ENCODE results near the gene PLEKHB1. TPM values are rescaled to one million over a fixed set of nuclear protein-coding genes. Genes with fewer than 3 reads are reported as not detected.

PLEKHB1 gene
- total RNA-seq, 1 experiment from 2014 or later: 6.6 TPM

GRCh38 chr11:73633999-73634398, 12.4 kb upstream of the PLEKHB1 start:
- DNase-seq (ENCODE audit: low read depth, low spot score) (no peak), ATAC-seq (no peak)
- ChIA-PET POLR2A (no interaction called here), CTCF (interaction anchor here (0.6 to 1.1 kb wide), 2 partner anchors 12 to 27 kb away, joined by 3 to 4 read pairs; no protein-coding TSS in a partner anchor)
- no peak overlapping the region for H3K4me3 ChIP-seq (ENCODE audit: low read depth in 2 of 2, low read length in 2 of 2)
- no peak overlapping the region for H3K27ac ChIP-seq (ENCODE audit: low read length)
- H3K9me3 ChIP-seq (ENCODE audit: control insufficient read depth, insufficient read depth, low read depth, low read length): no peaks in the 10 kb centered on the region; the same call in 1 of the 2 replicates
- no peaks in the 10 kb centered on the region for H3K27me3 ChIP-seq (ENCODE audit: control insufficient read depth, insufficient read depth, low read length)
- BruUV-seq (replicated peaks): no TSS peak
- intact Hi-C loops (cut with micrococcal nuclease; ENCODE audit: unreplicated experiment) (no loop called here), in situ Hi-C loops (cut with HindIII; ENCODE audit: low pct_unique_long_range_greater_than_20kb, low sequenced_read_pairs) (no loop called here)
- no peaks in the 10 kb centered on the region for H3K36me3 ChIP-seq (ENCODE audit: control insufficient read depth, insufficient read depth, low read length)
- no peaks in the 10 kb centered on the region for H3K4me1 ChIP-seq (ENCODE audit: control insufficient read depth, insufficient read depth, low read length)
- TF ChIP-seq TCF7L2 (IDR thresholded peaks at IDR 0.05; ENCODE audit: low read depth, low read length): no peak
- TF ChIP-seq SIN3A (IDR thresholded peaks at IDR 0.05; ENCODE audit: borderline replicate concordance, insufficient read depth, low read depth, low read length): no peak
- no peak for TF ChIP-seq POLR2AphosphoS5 (IDR thresholded peaks at IDR 0.05; ENCODE audit: low read depth, low read length)
- no peak for TF ChIP-seq REST (IDR thresholded peaks at IDR 0.05; ENCODE audit: insufficient read depth in 1 of 2, low read depth in 2 of 2, low read length in 1 of 2)

DNA sequence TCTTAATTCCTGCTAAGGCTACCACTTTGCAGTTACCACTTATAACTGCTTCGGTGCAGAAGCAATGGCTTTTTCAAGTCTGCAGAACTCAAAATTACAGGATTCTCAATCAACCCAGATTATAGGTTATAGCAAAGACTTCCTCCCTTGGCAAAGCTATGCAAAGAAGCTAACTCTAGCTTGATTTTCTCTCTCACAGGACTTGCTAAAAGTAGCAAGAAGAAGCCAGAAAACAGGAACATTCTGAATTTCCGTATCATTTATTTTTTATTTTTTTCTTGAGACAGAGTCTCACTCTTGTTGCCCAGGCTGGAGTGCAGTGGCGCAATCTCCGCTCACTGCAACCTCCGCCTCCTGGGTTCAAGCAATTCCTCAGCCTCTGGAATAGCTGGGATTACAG, 10.7 kb upstream of the PLEKHB1 start:
- Histone ChIP-seq H3K4me1 (ENCODE audit: control insufficient read depth, insufficient read depth, low read length) (no peaks in the 10 kb centered on the region), H3K4me3 (ENCODE audit: low read depth in 2 of 2, low read length in 2 of 2) (no peak overlapping the region), H3K27ac (ENCODE audit: low read length) (no peak overlapping the region), H3K9me3 (ENCODE audit: control insufficient read depth, insufficient read depth, low read depth, low read length) (no peaks in the 10 kb centered on the region; the same call in 1 of the 2 replicates), H3K27me3 (ENCODE audit: control insufficient read depth, insufficient read depth, low read length) (no peaks in the 10 kb centered on the region), H3K36me3 (ENCODE audit: control insufficient read depth, insufficient read depth, low read length) (no peaks in the 10 kb centered on the region)
- in situ Hi-C loops (cut with HindIII; ENCODE audit: low pct_unique_long_range_greater_than_20kb, low sequenced_read_pairs): no loop called here
- TF ChIP-seq SIN3A (IDR thresholded peaks at IDR 0.05; ENCODE audit: borderline replicate concordance, insufficient read depth, low read depth, low read length) (no peak), POLR2AphosphoS5 (IDR thresholded peaks at IDR 0.05; ENCODE audit: low read depth, low read length) (no peak), TCF7L2 (IDR thresholded peaks at IDR 0.05; ENCODE audit: low read depth, low read length) (no peak), REST (IDR thresholded peaks at IDR 0.05; ENCODE audit: insufficient read depth in 1 of 2, low read depth in 2 of 2, low read length in 1 of 2) (no peak)
- TF ChIP-seq, protein P1, sequence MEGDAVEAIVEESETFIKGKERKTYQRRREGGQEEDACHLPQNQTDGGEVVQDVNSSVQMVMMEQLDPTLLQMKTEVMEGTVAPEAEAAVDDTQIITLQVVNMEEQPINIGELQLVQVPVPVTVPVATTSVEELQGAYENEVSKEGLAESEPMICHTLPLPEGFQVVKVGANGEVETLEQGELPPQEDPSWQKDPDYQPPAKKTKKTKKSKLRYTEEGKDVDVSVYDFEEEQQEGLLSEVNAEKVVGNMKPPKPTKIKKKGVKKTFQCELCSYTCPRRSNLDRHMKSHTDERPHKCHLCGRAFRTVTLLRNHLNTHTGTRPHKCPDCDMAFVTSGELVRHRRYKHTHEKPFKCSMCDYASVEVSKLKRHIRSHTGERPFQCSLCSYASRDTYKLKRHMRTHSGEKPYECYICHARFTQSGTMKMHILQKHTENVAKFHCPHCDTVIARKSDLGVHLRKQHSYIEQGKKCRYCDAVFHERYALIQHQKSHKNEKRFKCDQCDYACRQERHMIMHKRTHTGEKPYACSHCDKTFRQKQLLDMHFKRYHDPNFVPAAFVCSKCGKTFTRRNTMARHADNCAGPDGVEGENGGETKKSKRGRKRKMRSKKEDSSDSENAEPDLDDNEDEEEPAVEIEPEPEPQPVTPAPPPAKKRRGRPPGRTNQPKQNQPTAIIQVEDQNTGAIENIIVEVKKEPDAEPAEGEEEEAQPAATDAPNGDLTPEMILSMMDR (IDR thresholded peaks at IDR 0.05): no peak
- no TSS peak for BruUV-seq (replicated peaks)
- no peak for DNase-seq (ENCODE audit: low read depth, low spot score)
- no peak for ATAC-seq
- ChIA-PET POLR2A (no interaction called here), CTCF (no interaction called here)
- intact Hi-C loops (cut with micrococcal nuclease; ENCODE audit: unreplicated experiment): no loop called here
